Spleen (tissue), 11 donors: Measurements from ENCODE around the gene DGKG. TPM values are rescaled to one million over a fixed set of nuclear protein-coding genes. Genes with fewer than 3 reads are reported as not detected.

ENCODE experiments used
- DNase-seq: peaks from one replicate; pipeline ENCODE4 v3.0.0-alpha.2; 2020
- H3K27ac ChIP-seq, 8 donors: fragments of 200-600 bp; sonication (generic) in 7 of 8; 1 replicate in 4 of 8; 2 replicates in 4 of 8; pipeline versions ENCODE4 v1.5.0 to v1.8.0; 2016 to 2021; ENCODE audit warnings: inconsistent platforms in 4 of 8, mild to moderate bottlenecking in 4 of 8, moderate library complexity in 1 of 8
- H3K27me3 ChIP-seq, 7 donors: fragments of 200-600 bp; sonication (generic) in 6 of 7; replicated peaks in 1 of 7; 1 replicate in 4 of 7; 2 replicates in 3 of 7; pipeline versions ENCODE4 v1.5.0 to v1.8.0; 2016 to 2021; ENCODE audit warnings: inconsistent platforms in 3 of 7, mild to moderate bottlenecking in 1 of 7
- H3K36me3 ChIP-seq, 6 donors: fragments of 200-600 bp; sonication (generic) in 5 of 6; 1 replicate in 4 of 6; 2 replicates in 2 of 6; pipeline versions ENCODE4 v1.5.0 to v1.8.0; 2016 to 2021; ENCODE audit warnings: inconsistent platforms in 2 of 6
- H3K4me1 ChIP-seq, 6 donors: fragments of 200-600 bp; sonication (generic) in 5 of 6; 1 replicate in 3 of 6; 2 replicates in 3 of 6; pipeline versions ENCODE4 v1.5.0 to v1.8.0; 2016 to 2021; ENCODE audit warnings: inconsistent platforms in 3 of 6
- H3K4me3 ChIP-seq, 8 donors: fragments of 200-600 bp; sonication (generic) in 7 of 8; 1 replicate in 4 of 8; 2 replicates in 4 of 8; pipeline versions ENCODE4 v1.5.0 to v1.8.0; 2016 to 2021; ENCODE audit warnings: inconsistent platforms in 4 of 8, mild to moderate bottlenecking in 4 of 8, moderate library complexity in 2 of 8
- H3K9me3 ChIP-seq, 8 donors: fragments of 200-600 bp; sonication (generic) in 7 of 8; 1 replicate in 4 of 8; 2 replicates in 4 of 8; pipeline versions ENCODE4 v1.5.0 to v1.8.0; 2016 to 2021; ENCODE audit warnings: inconsistent platforms in 4 of 8
- CTCF ChIP-seq, 11 experiments: fragments of 200-600 bp in 7 of 11; fragments of 450-650 bp in 4 of 11; sonication (generic) in 4 of 11; IDR thresholded peaks in 8 of 11; conservative IDR thresholded peaks in 3 of 11; 1 replicate in 7 of 11; 2 replicates in 4 of 11; pipeline versions ENCODE4 v1.4.0 to v1.8.0; 2016 to 2021; ENCODE audit warnings: antibody characterized with exemption in 11 of 11, inconsistent platforms in 4 of 11, mild to moderate bottlenecking in 1 of 11
- POLR2A ChIP-seq, 3 donors: fragments of 450-650 bp; IDR thresholded peaks; one replicate each; pipeline ENCODE4 v1.5.1; 2017; ENCODE audit warnings: antibody characterized with exemption in 3 of 3, mild to moderate bottlenecking in 1 of 3
- POLR2AphosphoS5 ChIP-seq, 3 donors: sonication (generic); formaldehyde crosslinking; IDR thresholded peaks; one replicate each; pipeline ENCODE4 v1.5.1; 2017; ENCODE audit warnings: antibody characterized with exemption in 3 of 3
- WGBS, 5 donors: extraction: QIAGEN DNeasy Blood & Tissue Kit in 3 of 5; methylation state at CpG; one replicate each; pipeline versions ENCODE4 v1.1.5 to v1.1.7; 2013 to 2018; 5-methylcytosine and 5-hydroxymethylcytosine counted together
- intact Hi-C: fragments of 100-400 bp; cut with DNase I; formaldehyde crosslinking; loops from one replicate; pipeline ENCODE4 v1.15.0; 2023; ENCODE audit warnings: low total_unique reads
- polyA plus RNA-seq, 3 donors: library from polyadenylated mRNA; stranded (reverse); fragments of 200-250 nt; gene quantifications; one replicate each; pipeline ENCODE4 v1.2.1, GENCODE V29; 2013
- total RNA-seq, 7 donors: library from RNA; depleted of rRNA in 3 of 7; stranded (reverse); fragments of >200 nt in 3 of 7; fragmentation: NEBNext Ultra II Directional in 4 of 7; extraction: Animal tissue kit (Norgen Biotek cat#: 25700) in 4 of 7; gene quantifications; one replicate each; pipeline versions ENCODE4 v1.1.0 to v1.2.1, GENCODE V29; 2016 to 2021
- donor health status: healthy with polysubstance abuse.
- donor health status: DM: no; HTN: no; CAD: no; lungs with moderate emphysema.
- donor health status: DM: no; HTN: no; CAD: no.
- donor health status: Bipolar disorder and iron deficiency.
- donor health status: healthy.
- donor health status: DM: no; HTN: no; CAD: no.
- donor health status: DM: yes; HTN: yes; CAD: no.

Gene DGKG
- total and polyA plus RNA-seq, 10 donors = 0.22 to 7.7 (median 5.4) TPM

- no peak overlapping the region for H3K27ac ChIP-seq
- H3K27me3 ChIP-seq = peaks cover 0 to 3% (median 0%) of the 10 kb centered on the region in 7 donors
- no peak for DNase-seq
- intact Hi-C loops = no loop called here
- TF ChIP-seq POLR2A (IDR thresholded peaks at IDR 0.05) = no peak
- no peak for TF ChIP-seq CTCF (IDR thresholded peaks at IDR 0.05 in 8 of 11, conservative IDR thresholded peaks at IDR 0.05 in 3 of 11)
- TF ChIP-seq POLR2AphosphoS5 (IDR thresholded peaks at IDR 0.05) = no peak
- H3K4me1 ChIP-seq = no peaks in the 10 kb centered on the region
- no peaks in the 10 kb centered on the region for H3K9me3 ChIP-seq
- WGBS, 5 donors = 80 to 89% (median 83%) methylated on average over 12 of the region's 12 CpGs
- H3K4me3 ChIP-seq = no peak overlapping the region
- H3K36me3 ChIP-seq = no peaks in the 10 kb centered on the region
Observed at GRCh38 chr3:186138272-186138981, 223.6 kb downstream of the DGKG start.

GRCh38 chr3:186137051-186137685, 224.9 kb downstream of the DGKG start:
- Histone ChIP-seq H3K4me1 (no peaks in the 10 kb centered on the region), H3K9me3 (no peaks in the 10 kb centered on the region), H3K36me3 (no peaks in the 10 kb centered on the region), H3K27ac (no peak overlapping the region), H3K4me3 (no peak overlapping the region), H3K27me3 (peaks cover 0 to 3% (median 0%) of the 10 kb centered on the region in 7 donors)
- intact Hi-C loops = no loop called here
- TF ChIP-seq POLR2AphosphoS5 (IDR thresholded peaks at IDR 0.05) = no peak
- no peak for DNase-seq
- 77 to 83% (median 81%) methylated on average over 15 of the region's 15 CpGs for WGBS, 5 donors

GRCh38 chr3:186133980-186134379, 228.1 kb downstream of the DGKG start:
- H3K4me3 ChIP-seq = no peak overlapping the region
- no peaks in the 10 kb centered on the region for H3K36me3 ChIP-seq
- H3K27ac ChIP-seq = no peak overlapping the region
- H3K27me3 ChIP-seq = peaks cover 0 to 3% (median 0%) of the 10 kb centered on the region in 7 donors
- no peaks in the 10 kb centered on the region for H3K4me1 ChIP-seq
- intact Hi-C loops = no loop called here
- DNase-seq = no peak
- no peak for TF ChIP-seq POLR2AphosphoS5 (IDR thresholded peaks at IDR 0.05)
- no peak for TF ChIP-seq CTCF (IDR thresholded peaks at IDR 0.05 in 8 of 11, conservative IDR thresholded peaks at IDR 0.05 in 3 of 11)
- TF ChIP-seq POLR2A (IDR thresholded peaks at IDR 0.05) = no peak
- H3K9me3 ChIP-seq = no peaks in the 10 kb centered on the region
- 87 to 94% (median 91%) methylated on average over 5 of the region's 5 CpGs for WGBS, 5 donors

- DNase-seq = no peak
- no peaks in the 10 kb centered on the region for H3K4me1 ChIP-seq
- H3K27ac ChIP-seq = no peak overlapping the region
- 75 to 82% (median 76%) methylated on average over 2 of the region's 2 CpGs for WGBS, 5 donors
- H3K4me3 ChIP-seq = no peak overlapping the region
- H3K36me3 ChIP-seq = no peaks in the 10 kb centered on the region
- intact Hi-C loops = no loop called here
- TF ChIP-seq CTCF (IDR thresholded peaks at IDR 0.05 in 8 of 11, conservative IDR thresholded peaks at IDR 0.05 in 3 of 11) (no peak), POLR2A (IDR thresholded peaks at IDR 0.05) (no peak)
- H3K27me3 ChIP-seq = peaks cover 0 to 3% (median 0%) of the 10 kb centered on the region in 7 donors
- H3K9me3 ChIP-seq = no peaks in the 10 kb centered on the region
Observed at GRCh38 chr3:186132487-186132886, 229.5 kb downstream of the DGKG start.
